K562 (cell line): ENCODE measurements around the gene OLFML2A. TPM values are rescaled to one million over a fixed set of nuclear protein-coding genes. Genes with fewer than 3 reads are reported as not detected.

Experiments used
- ARID1B ChIP-seq: fragments of 450-650 bp; IDR thresholded peaks from 2 replicates; pipeline ENCODE4 v1.6.1; 2016; ENCODE audit warnings: antibody characterized with exemption, mild to moderate bottlenecking, inconsistent platforms
- GATAD2A ChIP-seq: fragments of 450-650 bp; IDR thresholded peaks from 2 replicates; pipeline ENCODE4 v1.6.1; 2017
- HLTF ChIP-seq: fragments of 450-650 bp; IDR thresholded peaks from 2 replicates; pipeline ENCODE4 v1.6.1; 2016
- KAT7 ChIP-seq: sonication (generic); formaldehyde crosslinking; IDR thresholded peaks from 2 replicates; pipeline ENCODE4 v1.8.0; 2022; ENCODE audit warnings: missing genetic modification reagents, mild to moderate bottlenecking, borderline replicate concordance
- KDM4B ChIP-seq, 2 experiments: fragments of 450-650 bp in 1 of 2; sonication (generic) in 1 of 2; IDR thresholded peaks; 2 replicates each; pipeline ENCODE4 v1.6.1; 2016 to 2017; ENCODE audit warnings: borderline replicate concordance in 2 of 2, antibody characterized with exemption in 1 of 2, low read depth in 1 of 2, mild to moderate bottlenecking in 1 of 2
- NFRKB ChIP-seq: fragments of 450-650 bp; IDR thresholded peaks from 2 replicates; pipeline ENCODE4 v1.6.1; 2016; ENCODE audit warnings: low read depth
- NR4A1 ChIP-seq, 2 experiments: fragments of 250-450 bp in 1 of 2; fragments of 450-650 bp in 1 of 2; sonication (Bioruptor Pico) in 1 of 2; IDR thresholded peaks; 2 replicates each; pipeline versions ENCODE4 v1.4.0 to v1.6.1; 2016 to 2020; ENCODE audit warnings: mild to moderate bottlenecking in 2 of 2, missing compliant biosample characterization in 1 of 2, missing genetic modification characterization in 1 of 2, moderate library complexity in 1 of 2
- RBM14 ChIP-seq: fragments of 200-400 bp; formaldehyde crosslinking; IDR thresholded peaks from 2 replicates; pipeline ENCODE4 v1.6.1; 2018; ENCODE audit warnings: low read depth, mild to moderate bottlenecking, low read length, moderate library complexity, borderline replicate concordance; ENCODE audit not compliant: insufficient read depth
- RBM17 ChIP-seq: fragments of 200-400 bp; formaldehyde crosslinking; IDR thresholded peaks from 2 replicates; pipeline ENCODE4 v1.6.1; 2017; ENCODE audit warnings: low read depth, mild to moderate bottlenecking, low read length, borderline replicate concordance
- TAF1 ChIP-seq: IDR thresholded peaks from 2 replicates; pipeline ENCODE4 v1.6.1; 2011; ENCODE audit warnings: mild to moderate bottlenecking, low read length, moderate library complexity; ENCODE audit not compliant: insufficient read depth, control insufficient read depth, severe bottlenecking; ENCODE audit errors: extremely low read depth
- TGIF2 ChIP-seq: sonication (generic); formaldehyde crosslinking; IDR thresholded peaks from 2 replicates; pipeline ENCODE4 v1.8.1; 2022; ENCODE audit warnings: mild to moderate bottlenecking, missing genetic modification reagents, moderate library complexity
- polyA plus RNA-seq, 8 experiments: library from polyadenylated mRNA; depleted of rRNA in 4 of 8; stranded (reverse) in 5 of 8; unstranded in 3 of 8; fragments of >200 nt; fragmentation: Nextera tagmentation in 2 of 8; fragmentation: Illumina TruSeq in 1 of 8; extraction: Ambion mirVana in 2 of 8; extraction: Trizol in 1 of 8; gene quantifications; 2 replicates each; pipeline versions ENCODE4 v1.2.1 to v1.2.3, GENCODE V29; 2011 to 2014; ENCODE audit warnings: inconsistent platforms in 1 of 8, missing spikeins in 1 of 8
- total RNA-seq, 7 experiments: library from RNA; depleted of rRNA in 6 of 7; stranded (reverse); fragments of >200 nt in 6 of 7; fragmentation: Illumina TruSeq in 2 of 7; extraction: Trizol in 2 of 7; gene quantifications; 2 replicates each; pipeline versions ENCODE4 v1.2.1 to v1.2.3, GENCODE V29; 2011 to 2021; ENCODE audit warnings: low replicate concordance in 1 of 7
- TF ChIP-seq, protein P1 (sequence below): fragments of 450-650 bp; IDR thresholded peaks from 2 replicates; pipeline ENCODE4 v1.6.1; 2018; ENCODE audit not compliant: partially characterized antibody
- TF ChIP-seq, protein P2 (sequence below): sonication (generic); formaldehyde crosslinking; IDR thresholded peaks from 2 replicates; pipeline ENCODE4 v1.8.1; 2022; ENCODE audit warnings: missing genetic modification reagents
- TF ChIP-seq, protein P3 (sequence below): fragments of 450-650 bp; formaldehyde crosslinking; IDR thresholded peaks from 2 replicates; pipeline ENCODE4 v1.4.0; 2020; ENCODE audit warnings: mild to moderate bottlenecking, moderate library complexity
- TF ChIP-seq, protein P4 (sequence below): fragments of 450-650 bp; conservative IDR thresholded peaks from 2 replicates; pipeline ENCODE4 v1.6.1; 2016; ENCODE audit warnings: missing genetic modification characterization, low read depth, mild to moderate bottlenecking, control low read depth, missing compliant biosample characterization
- TF ChIP-seq, protein P5 (sequence below): fragments of 250-450 bp; sonication (Bioruptor Pico); IDR thresholded peaks from 2 replicates; pipeline ENCODE4 v1.4.0; 2020; ENCODE audit warnings: mild to moderate bottlenecking

The OLFML2A gene
- total and polyA plus RNA-seq, 9 of the 15 experiments (the other 6 are each of a cell fraction or from before 2014, with no cell fraction given): 0.16 TPM; not detected in 8

DNA sequence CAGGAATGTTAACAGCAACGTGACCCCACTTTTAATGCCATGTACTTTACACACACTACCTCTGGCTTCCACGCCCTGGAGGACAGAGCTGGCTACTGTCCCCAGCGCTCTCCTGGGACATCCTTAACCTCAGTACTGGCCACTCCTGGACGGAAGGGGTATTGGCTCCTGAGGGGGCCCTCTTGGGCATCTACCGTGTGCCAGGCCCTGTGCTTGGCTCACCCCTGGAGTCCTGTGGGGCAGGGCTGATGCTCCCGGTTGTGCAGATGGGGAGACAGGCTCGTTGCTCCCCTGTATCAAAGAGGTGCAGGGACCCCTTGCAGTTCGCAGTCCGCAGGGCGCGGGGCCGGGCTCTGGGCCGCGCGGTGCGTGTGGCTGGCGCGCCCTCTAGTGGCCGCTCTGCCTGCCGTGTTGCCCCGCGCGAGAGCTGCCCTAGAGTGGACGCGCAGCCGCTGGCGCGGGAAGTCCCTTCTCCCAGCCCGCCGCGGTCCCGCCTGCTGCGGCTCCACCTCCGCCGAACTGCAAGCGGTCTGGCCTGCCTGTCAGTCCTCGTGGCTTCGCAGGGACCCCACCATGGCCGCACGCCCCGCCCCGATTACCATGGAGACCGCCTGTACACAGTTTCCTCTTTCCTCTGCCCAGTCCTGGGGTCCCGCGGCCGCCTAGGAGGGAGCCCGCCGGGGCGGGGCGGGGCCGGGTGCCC is 76.0 kb downstream of the OLFML2A start, which contains the start of gene WDR38 (continued):
- TF ChIP-seq, protein P1, sequence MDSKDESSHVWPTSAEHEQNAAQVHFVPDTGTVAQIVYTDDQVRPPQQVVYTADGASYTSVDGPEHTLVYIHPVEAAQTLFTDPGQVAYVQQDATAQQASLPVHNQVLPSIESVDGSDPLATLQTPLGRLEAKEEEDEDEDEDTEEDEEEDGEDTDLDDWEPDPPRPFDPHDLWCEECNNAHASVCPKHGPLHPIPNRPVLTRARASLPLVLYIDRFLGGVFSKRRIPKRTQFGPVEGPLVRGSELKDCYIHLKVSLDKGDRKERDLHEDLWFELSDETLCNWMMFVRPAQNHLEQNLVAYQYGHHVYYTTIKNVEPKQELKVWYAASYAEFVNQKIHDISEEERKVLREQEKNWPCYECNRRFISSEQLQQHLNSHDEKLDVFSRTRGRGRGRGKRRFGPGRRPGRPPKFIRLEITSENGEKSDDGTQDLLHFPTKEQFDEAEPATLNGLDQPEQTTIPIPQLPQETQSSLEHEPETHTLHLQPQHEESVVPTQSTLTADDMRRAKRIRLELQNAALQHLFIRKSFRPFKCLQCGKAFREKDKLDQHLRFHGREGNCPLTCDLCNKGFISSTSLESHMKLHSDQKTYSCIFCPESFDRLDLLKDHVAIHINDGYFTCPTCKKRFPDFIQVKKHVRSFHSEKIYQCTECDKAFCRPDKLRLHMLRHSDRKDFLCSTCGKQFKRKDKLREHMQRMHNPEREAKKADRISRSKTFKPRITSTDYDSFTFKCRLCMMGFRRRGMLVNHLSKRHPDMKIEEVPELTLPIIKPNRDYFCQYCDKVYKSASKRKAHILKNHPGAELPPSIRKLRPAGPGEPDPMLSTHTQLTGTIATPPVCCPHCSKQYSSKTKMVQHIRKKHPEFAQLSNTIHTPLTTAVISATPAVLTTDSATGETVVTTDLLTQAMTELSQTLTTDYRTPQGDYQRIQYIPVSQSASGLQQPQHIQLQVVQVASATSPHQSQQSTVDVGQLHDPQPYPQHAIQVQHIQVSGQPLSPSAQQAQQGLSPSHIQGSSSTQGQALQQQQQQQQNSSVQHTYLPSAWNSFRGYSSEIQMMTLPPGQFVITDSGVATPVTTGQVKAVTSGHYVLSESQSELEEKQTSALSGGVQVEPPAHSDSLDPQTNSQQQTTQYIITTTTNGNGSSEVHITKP: no peak
- no peak for TF ChIP-seq NFRKB
- TF ChIP-seq, protein P2, sequence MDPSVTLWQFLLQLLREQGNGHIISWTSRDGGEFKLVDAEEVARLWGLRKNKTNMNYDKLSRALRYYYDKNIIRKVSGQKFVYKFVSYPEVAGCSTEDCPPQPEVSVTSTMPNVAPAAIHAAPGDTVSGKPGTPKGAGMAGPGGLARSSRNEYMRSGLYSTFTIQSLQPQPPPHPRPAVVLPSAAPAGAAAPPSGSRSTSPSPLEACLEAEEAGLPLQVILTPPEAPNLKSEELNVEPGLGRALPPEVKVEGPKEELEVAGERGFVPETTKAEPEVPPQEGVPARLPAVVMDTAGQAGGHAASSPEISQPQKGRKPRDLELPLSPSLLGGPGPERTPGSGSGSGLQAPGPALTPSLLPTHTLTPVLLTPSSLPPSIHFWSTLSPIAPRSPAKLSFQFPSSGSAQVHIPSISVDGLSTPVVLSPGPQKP: no peak
- TF ChIP-seq ARID1B: no peak
- TF ChIP-seq RBM17: no peak
- no peak for TF ChIP-seq TAF1
- 0 out of 2 replicates have a peak, but pooled peaks have one; percentile 37 for TF ChIP-seq TGIF2 (CRISPR knock-in tag)
- no peak for TF ChIP-seq NR4A1 (CRISPR knock-in tag; IDR thresholded peaks at IDR 0.05)
- no peak for TF ChIP-seq NR4A1 (tag; IDR thresholded peaks at IDR 0.05)
- TF ChIP-seq, protein P3, sequence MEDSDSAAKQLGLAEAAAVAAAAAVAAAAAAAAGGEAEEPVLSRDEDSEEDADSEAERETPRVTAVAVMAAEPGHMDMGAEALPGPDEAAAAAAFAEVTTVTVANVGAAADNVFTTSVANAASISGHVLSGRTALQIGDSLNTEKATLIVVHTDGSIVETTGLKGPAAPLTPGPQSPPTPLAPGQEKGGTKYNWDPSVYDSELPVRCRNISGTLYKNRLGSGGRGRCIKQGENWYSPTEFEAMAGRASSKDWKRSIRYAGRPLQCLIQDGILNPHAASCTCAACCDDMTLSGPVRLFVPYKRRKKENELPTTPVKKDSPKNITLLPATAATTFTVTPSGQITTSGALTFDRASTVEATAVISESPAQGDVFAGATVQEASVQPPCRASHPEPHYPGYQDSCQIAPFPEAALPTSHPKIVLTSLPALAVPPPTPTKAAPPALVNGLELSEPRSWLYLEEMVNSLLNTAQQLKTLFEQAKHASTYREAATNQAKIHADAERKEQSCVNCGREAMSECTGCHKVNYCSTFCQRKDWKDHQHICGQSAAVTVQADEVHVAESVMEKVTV (CRISPR knock-in tag): peak; percentile 99
- TF ChIP-seq, protein P4, sequence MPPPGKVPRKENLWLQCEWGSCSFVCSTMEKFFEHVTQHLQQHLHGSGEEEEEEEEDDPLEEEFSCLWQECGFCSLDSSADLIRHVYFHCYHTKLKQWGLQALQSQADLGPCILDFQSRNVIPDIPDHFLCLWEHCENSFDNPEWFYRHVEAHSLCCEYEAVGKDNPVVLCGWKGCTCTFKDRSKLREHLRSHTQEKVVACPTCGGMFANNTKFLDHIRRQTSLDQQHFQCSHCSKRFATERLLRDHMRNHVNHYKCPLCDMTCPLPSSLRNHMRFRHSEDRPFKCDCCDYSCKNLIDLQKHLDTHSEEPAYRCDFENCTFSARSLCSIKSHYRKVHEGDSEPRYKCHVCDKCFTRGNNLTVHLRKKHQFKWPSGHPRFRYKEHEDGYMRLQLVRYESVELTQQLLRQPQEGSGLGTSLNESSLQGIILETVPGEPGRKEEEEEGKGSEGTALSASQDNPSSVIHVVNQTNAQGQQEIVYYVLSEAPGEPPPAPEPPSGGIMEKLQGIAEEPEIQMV (tag): no peak
- peak; percentile 90 for TF ChIP-seq KAT7 (CRISPR knock-in tag)
- TF ChIP-seq KDM4B (IDR thresholded peaks at IDR 0.05; ENCODE audit: borderline replicate concordance in 2 of 2, low read depth in 1 of 2): 0 out of 4 replicates have a peak, but pooled peaks of 1 of the 2 experiments have one; percentile 28
- TF ChIP-seq GATAD2A: 0 out of 2 replicates have a peak, but pooled peaks have one; percentile 26
- TF ChIP-seq, protein P5, sequence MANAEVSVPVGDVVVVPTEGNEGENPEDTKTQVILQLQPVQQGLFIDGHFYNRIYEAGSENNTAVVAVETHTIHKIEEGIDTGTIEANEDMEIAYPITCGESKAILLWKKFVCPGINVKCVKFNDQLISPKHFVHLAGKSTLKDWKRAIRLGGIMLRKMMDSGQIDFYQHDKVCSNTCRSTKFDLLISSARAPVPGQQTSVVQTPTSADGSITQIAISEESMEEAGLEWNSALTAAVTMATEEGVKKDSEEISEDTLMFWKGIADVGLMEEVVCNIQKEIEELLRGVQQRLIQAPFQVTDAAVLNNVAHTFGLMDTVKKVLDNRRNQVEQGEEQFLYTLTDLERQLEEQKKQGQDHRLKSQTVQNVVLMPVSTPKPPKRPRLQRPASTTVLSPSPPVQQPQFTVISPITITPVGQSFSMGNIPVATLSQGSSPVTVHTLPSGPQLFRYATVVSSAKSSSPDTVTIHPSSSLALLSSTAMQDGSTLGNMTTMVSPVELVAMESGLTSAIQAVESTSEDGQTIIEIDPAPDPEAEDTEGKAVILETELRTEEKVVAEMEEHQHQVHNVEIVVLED (CRISPR knock-in tag): no peak
- no peak for TF ChIP-seq HLTF
- no peak for TF ChIP-seq RBM14
